GM10266 (cell line): ENCODE measurements around the gene OTULIN.

Experiments used
- DNase-seq: peaks from one replicate; pipeline ENCODE4 v3.0.0; 2012; ENCODE audit errors: extremely low spot score
- TF ChIP-seq, protein P1 (sequence below): IDR thresholded peaks from 2 replicates; pipeline ENCODE4 v1.5.1; 2012; ENCODE audit warnings: mild to moderate bottlenecking, low read depth; ENCODE audit not compliant: control insufficient read depth, insufficient read depth; ENCODE audit errors: missing control alignments

OTULIN gene

DNA sequence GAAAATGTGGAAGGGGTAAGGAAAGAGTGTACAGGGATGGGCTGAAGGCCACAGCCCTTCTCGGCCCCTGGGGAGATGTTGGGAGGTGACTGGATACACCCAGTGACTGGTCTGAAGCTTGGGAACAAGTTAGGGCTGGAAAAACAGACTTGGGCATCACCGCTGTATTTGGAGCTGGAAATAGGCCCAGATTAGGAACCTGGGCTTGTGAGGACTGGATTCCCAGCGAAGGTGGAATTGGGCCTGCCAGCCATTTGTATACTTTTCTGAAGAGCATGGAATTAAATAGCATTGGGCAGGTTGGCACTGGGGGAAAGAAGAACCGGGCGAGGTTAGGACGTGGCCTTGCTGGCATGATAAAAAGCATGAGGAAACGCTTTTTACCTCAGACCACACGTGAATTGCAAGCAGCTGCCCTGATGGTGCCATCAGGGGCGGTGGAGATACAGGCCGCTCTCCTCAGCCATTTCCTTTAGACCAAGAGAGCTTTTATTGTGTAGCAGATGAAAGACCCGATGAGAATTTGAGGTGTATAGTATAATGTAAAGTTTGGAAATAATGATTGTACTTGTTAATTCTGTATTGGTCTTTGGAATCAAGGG lies 37.8 kb downstream of the OTULIN start:
- DNase-seq, result no peak
- TF ChIP-seq, protein P1, sequence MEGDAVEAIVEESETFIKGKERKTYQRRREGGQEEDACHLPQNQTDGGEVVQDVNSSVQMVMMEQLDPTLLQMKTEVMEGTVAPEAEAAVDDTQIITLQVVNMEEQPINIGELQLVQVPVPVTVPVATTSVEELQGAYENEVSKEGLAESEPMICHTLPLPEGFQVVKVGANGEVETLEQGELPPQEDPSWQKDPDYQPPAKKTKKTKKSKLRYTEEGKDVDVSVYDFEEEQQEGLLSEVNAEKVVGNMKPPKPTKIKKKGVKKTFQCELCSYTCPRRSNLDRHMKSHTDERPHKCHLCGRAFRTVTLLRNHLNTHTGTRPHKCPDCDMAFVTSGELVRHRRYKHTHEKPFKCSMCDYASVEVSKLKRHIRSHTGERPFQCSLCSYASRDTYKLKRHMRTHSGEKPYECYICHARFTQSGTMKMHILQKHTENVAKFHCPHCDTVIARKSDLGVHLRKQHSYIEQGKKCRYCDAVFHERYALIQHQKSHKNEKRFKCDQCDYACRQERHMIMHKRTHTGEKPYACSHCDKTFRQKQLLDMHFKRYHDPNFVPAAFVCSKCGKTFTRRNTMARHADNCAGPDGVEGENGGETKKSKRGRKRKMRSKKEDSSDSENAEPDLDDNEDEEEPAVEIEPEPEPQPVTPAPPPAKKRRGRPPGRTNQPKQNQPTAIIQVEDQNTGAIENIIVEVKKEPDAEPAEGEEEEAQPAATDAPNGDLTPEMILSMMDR, result no peak

GRCh38 chr5:14705556-14705955 lies 41.0 kb downstream of the OTULIN start:
- DNase-seq, result no peak
- TF ChIP-seq, protein P1, result no peak

GRCh38 chr5:14706615-14707021 lies 42.1 kb downstream of the OTULIN start:
- no peak for DNase-seq
- TF ChIP-seq, protein P1, result no peak

DNA sequence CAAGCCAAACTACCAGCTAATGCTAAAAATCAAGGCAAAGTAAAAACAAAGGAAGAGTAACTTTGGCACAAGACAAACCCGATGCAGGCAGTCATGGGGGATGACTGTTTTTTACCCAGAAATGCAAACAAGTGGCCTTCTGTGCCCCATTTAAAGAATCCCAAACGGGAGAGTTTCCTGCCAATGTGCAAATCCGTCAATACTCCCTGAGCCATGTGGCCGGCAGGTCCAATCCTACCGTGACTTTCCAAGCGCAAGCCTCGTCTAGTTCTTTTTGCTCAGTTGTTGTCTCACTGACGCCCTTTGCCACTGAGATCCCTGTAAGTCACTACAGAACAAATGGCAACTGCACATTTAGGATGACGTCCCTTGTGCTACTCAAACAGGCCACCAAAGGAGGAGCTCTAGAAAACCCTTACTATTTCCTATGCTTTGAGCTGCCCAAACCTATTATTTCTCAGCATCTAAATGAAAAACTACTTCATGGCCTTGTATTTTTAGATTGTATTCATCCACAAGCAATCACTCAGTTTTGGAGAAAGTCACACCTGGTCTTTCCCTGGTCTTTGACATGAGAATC lies 43.4 kb downstream of the OTULIN start:
- no peak for DNase-seq
- TF ChIP-seq, protein P1, result no peak

DNA sequence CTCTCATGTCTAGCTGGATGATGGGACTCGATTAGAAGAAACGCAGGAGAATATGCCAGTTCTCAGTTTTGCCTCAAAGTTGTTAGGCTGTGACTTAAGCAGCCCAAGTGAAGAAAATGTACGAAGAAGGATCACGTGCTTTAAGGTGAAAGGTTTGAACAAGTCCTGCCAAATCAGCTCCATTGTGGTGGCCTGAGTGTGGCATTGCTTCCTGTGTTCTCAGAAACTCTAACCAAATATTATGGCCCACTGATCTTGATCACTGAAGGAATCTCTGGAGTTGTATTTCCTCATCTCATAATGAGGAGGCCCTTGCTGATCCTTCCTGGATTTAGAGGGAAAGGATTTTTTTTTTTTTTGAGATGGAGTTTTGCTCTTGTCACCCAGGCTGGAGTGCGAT lies 44.0 kb downstream of the OTULIN start:
- TF ChIP-seq, protein P1, result no peak
- DNase-seq, result no peak

- DNase-seq, result no peak
- TF ChIP-seq, protein P1, result no peak
These were observed 45.9 kb downstream of the OTULIN start for GRCh38 chr5:14710313-14710994.

DNA sequence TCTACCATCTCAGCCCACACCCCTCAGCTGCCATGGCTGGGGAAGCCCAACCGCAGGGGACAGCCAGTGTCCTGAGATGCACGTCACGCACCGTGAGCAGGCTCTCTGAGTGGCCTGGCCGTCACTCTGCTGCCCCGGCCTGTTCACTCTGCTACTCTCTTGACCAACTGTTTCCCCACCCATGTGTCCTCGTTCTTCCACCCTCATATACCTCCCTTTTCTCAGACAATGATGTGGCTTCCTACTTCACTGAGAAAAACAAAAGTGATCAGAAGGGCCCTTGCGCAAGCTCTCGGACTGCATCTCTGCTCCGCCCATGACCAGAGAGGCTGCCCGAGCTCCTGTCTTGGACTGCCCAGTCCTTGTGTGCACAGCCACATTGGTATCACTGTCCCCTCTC lies 47.6 kb downstream of the OTULIN start:
- TF ChIP-seq, protein P1, result no peak
- no peak for DNase-seq
